HCT116 (cell line): ENCODE measurements around the gene DBN1.

Experiments
- ATF3 ChIP-seq: IDR thresholded peaks from 2 replicates; pipeline ENCODE4 v1.6.1; 2012
- CEBPB ChIP-seq: IDR thresholded peaks from 2 replicates; pipeline ENCODE4 v1.6.1; 2012; ENCODE audit warnings: low read depth
- CTCF ChIP-seq, 3 experiments: fragments of 200-600 bp in 1 of 3; sonication (generic) in 1 of 3; IDR thresholded peaks in 2 of 3; conservative IDR thresholded peaks in 1 of 3; 2 replicates each; pipeline ENCODE4 v1.5.1; 2012 to 2017; ENCODE audit warnings: low read depth in 2 of 3, low read length in 2 of 3, antibody characterized with exemption in 1 of 3, borderline replicate concordance in 1 of 3, control low read depth in 1 of 3, mild to moderate bottlenecking in 1 of 3, mixed read lengths in 1 of 3, mixed run types in 1 of 3, moderate library complexity in 1 of 3; ENCODE audit not compliant: insufficient read depth in 1 of 3
- EZH2 ChIP-seq: fragments of 200-600 bp; sonication (generic); IDR thresholded peaks from 2 replicates; pipeline ENCODE4 v1.6.1; 2017; ENCODE audit warnings: antibody characterized with exemption, mixed run types
- EZH2phosphoT487 ChIP-seq: fragments of 200-600 bp; IDR thresholded peaks from 2 replicates; pipeline ENCODE4 v1.6.1; 2018; ENCODE audit warnings: antibody characterized with exemption, borderline replicate concordance
- JUND ChIP-seq: IDR thresholded peaks from 2 replicates; pipeline ENCODE4 v1.6.1; 2012
- MAX ChIP-seq: IDR thresholded peaks from 2 replicates; pipeline ENCODE4 v1.6.1; 2012
- POLR2A ChIP-seq: IDR thresholded peaks from 2 replicates; pipeline ENCODE4 v1.7.0; 2011; ENCODE audit warnings: borderline replicate concordance; ENCODE audit not compliant: insufficient read depth, insufficient read length; ENCODE audit errors: extremely low read depth
- POLR2AphosphoS5 ChIP-seq: IDR thresholded peaks from 2 replicates; pipeline ENCODE4 v1.6.1; 2011; ENCODE audit warnings: mild to moderate bottlenecking, low read depth, low read length, moderate library complexity
- SIN3A ChIP-seq: IDR thresholded peaks from 2 replicates; pipeline ENCODE4 v1.6.1; 2012; ENCODE audit warnings: low read depth
- YY1 ChIP-seq: IDR thresholded peaks from 2 replicates; pipeline ENCODE4 v1.6.1; 2011; ENCODE audit warnings: low read length, low read depth, moderate library complexity, mild to moderate bottlenecking; ENCODE audit not compliant: insufficient replicate concordance; ENCODE audit errors: extremely low read depth
- ZFX ChIP-seq: fragments of 450-650 bp; IDR thresholded peaks from 2 replicates; pipeline ENCODE4 v1.6.1; 2017

- TF ChIP-seq CTCF (IDR thresholded peaks at IDR 0.05 in 2 of 3, conservative IDR thresholded peaks at IDR 0.05 in 1 of 3; ENCODE audit: borderline replicate concordance in 1 of 3, insufficient read depth in 1 of 3, low read depth in 2 of 3, low read length in 2 of 3) = no peak
- no peak for TF ChIP-seq POLR2AphosphoS5
- no peak for TF ChIP-seq ATF3
- TF ChIP-seq CEBPB = no peak
- no peak for TF ChIP-seq POLR2A
- TF ChIP-seq EZH2 = no peak
- no peak for TF ChIP-seq MAX
- TF ChIP-seq JUND = no peak
- no peak for TF ChIP-seq EZH2phosphoT487
- no peak for TF ChIP-seq YY1
- no peak for TF ChIP-seq SIN3A
- TF ChIP-seq ZFX = no peak
These were observed 13.4 kb downstream of the DBN1 start for GRCh38 chr5:177459819-177460628.
